ENCODE data around the gene KSR2.
"Not testable (repeated sequence)": the region's sequence is repeated elsewhere in the genome, so short reads cannot be mapped to it uniquely, and the experiment has no call there.

KSR2 gene

DNA sequence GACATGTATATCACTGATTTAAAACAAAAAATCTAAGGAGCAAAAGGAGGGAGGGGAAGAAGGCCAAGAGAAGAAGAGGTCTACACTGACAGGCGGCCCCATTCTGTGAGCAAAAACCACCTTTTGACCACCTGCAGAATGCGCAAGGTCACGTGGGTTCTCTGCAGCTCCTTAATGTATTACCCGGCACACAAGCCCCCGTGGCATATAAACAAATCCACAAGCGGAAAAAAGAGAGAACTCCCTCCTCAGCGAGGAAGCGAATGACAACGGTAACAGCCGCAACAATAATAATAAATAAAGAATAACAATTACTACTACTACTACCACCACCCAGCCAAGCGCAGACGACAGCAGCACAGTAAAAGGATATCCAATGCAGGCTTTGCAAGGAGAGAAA is 1.3 kb downstream of the KSR2 start:
- DNase-seq (ENCODE audit: low read depth): no peak

DNA sequence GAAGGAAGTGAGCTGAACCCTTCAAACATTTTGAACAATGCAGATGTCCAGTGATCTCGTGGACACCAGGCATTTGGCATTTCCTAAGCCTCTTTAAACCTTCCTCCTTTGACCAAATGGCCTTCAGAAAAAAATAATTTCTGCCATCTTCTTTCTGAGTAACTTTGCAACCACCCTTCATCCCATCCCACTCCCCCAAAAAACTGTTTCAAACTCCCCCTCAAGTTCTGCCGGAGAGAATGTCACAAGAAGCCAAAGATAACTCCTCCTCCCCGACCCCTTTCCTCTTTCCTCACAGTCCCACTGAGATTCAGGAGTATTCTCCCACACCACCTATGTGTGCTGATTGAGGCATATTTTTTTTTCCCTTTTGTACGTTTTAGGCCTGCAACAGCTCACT is 1.7 kb downstream of the KSR2 start:
- no peak for DNase-seq (ENCODE audit: low read depth)

DNA sequence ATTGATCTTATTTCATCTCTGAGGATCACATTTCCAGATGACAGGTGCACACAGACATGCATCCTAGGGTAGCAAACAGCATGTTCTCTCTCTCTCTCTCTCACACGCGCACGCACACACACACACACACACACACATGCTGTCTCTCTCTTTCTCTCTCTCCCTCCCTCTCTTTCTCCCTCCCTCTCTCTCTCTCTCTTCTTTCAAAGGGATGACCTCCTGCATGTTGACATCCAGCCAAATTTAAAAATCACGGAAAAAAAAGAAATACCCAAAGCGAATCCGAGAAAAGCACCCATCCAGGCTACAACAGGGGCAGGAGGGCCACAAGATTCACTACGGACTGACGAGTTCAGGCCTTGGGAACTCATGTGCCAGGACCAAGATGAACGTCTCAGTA is 2.3 kb downstream of the KSR2 start:
- DNase-seq (ENCODE audit: low read depth): no peak

DNA sequence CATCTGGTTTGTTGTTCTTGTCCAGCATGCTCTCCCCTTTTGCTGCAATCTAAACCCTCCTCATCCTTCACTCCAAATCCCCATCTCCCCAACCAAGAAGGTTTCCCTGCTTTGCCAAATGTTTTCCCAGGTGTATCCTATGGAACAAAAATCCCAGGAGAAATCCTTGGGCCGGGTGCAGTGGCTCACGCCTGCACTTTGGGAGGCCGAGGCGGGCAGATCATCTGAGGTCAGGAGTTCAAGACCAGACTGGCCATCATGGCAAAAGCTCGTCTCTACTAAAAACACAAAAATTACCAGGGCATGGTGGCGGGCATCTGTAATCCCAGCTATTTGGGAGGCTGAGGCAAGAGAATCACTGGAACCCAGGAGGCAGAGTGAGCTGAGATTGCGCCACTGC is 5.0 kb downstream of the KSR2 start:
- no peak for DNase-seq (ENCODE audit: low read depth)

DNA sequence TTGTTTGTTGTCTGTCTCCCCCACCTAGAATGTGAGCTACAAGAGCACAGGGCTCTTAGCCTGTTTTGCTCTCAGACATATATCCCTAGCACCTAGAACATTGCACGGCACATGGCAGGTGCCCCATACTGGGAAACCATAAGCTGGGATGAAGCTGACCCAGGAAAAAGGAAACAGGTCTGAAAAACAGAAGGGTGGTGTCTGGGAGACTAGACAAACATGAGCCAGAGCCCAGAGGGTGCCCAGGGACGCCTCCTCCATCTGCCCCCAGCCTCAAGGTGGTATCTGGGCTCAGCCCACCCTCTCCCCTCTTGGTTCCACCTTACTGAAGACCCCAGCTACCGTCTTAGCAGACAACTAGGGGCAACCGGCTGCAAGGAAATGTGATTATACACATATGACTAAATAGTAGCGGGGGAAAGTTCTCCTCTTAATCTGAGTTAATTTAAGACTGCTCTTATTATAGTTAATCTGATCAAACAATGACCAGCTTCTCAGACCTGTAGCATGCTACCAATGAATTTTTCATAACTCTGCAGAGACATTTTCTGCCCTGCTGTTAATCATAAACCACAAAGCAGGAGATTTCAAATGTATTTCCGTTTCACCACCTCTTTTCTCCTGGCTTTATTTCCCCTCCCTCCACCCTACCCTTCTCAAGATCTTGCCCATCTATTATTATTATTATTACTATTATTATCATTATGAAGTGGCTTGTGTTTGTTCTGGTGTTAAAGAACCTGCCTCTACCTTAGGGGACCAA is 31.9 kb downstream of the KSR2 start:
- DNase-seq (ENCODE audit: low read depth): no peak

DNA sequence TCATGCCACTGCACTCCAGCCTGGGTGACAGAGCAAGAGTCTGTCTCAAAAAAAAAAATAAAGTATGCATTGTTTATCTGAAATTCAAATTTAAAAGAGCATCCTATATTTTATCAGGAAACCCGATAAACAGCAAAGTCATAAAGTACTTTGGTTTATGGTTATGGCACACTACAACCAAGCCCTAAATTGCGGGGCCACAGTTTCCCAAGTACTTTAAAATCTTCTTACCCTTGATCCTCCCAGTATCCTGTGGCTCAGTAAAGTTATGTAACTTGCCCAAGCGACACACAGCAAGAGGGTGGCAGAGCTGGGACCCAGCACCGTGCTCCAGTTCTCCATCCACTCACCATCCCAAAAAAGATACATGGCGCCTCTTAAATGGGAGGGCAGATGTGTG is 35.2 kb downstream of the KSR2 start:
- DNase-seq (ENCODE audit: low read depth): no peak

DNA sequence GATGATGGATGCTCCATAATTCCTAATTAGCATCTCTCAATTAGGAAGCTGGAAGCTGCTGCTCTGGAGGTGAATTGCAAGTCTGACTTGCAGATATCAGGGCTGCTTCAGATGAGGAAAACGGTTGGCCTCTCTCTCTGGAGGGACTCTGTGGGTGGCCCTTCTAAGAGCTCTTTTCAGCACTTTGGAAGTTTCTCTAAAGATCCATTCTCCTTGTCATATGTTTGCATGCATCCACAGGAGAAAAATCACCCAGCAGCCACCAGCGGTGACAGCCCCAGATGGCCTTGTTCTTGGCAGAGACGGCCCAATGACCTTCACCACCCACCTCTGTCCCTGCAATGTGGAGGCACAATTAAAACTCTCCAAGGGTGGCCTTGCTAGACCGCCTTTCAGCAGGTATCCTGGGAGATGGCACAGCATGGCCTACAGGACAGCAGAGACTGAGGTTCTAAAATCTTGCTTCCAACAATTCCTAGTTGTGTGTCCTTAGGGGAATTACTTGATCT is 42.3 kb downstream of the KSR2 start:
- no peak for DNase-seq (ENCODE audit: low read depth)

DNA sequence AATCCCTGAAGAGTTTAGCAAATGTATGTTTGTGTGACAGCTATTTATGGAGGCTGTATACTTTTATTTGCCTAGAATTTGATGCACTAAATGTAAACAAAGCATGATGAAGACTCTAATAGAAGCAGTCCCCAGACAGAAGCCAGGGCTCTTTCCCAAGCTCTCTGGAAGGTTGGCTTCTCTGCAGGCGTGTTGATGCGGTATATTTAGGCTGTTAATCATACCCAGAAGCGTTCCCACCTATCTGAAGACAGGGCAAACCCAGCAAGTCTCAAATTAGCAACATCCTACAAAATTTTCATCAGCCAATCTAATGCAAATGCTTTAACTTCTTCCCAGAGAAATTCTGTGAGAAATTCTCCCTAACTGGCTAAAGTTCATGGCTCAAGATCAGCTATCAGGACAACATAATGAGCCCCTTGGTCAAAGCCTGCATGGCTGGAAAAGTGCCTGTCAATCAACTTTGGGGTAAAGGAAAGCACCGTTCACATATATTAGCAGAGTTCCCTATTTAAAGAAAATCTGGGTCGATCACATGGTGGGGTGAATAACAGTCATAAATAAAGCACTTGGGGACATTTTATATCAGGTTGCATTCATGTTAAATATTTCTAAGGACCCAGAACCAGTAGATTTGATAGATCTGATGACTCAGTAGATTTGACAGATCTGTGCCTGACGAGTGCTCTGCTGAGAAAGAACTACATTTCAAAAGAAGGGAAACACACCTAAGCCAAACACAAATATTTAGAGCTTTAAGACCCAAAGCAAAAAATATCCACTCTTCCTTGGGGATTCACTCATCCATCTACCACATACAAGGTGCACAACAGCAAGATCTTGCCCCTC is 46.6 kb downstream of the KSR2 start:
- DNase-seq (ENCODE audit: low read depth): no peak

DNA sequence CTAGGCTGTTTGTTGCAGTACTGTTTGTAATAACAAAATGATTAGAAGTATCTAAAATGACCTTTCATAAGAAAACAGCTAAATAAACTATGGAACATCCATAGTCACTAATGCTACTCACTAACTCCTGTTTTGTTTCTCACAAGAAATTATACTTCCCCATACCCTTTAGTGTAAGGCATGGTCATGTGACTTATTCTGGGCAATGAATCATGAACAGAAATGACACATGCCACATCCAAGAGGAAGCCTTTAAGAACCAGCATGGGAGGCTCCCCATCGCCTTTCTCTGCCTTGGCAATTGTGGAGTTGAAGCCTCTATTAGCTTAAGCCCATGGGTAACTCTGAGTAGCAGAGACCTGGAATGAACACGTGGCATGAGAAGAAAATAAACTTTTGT is 49.3 kb downstream of the KSR2 start:
- no peak for DNase-seq (ENCODE audit: low read depth)

DNA sequence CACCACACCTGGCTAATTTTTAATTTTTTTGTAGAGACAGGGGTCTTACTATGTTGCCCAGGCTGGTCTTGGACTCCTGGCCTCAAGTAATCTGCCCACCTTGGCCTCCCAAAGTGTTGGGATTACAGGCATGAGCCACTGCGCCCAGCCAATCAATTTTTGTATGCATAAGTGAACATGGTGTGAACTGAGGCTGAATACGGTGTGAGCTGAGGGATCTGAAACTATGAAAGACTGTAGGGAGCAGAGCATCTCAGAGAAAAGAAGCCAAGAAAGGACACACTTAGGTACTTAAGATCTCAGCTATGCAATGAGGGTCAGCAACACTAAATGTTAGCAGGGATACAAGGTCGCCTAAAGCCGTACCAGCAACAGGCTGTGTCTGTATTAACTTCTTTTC is 54.1 kb downstream of the KSR2 start:
- no peak for DNase-seq (ENCODE audit: low read depth)

DNA sequence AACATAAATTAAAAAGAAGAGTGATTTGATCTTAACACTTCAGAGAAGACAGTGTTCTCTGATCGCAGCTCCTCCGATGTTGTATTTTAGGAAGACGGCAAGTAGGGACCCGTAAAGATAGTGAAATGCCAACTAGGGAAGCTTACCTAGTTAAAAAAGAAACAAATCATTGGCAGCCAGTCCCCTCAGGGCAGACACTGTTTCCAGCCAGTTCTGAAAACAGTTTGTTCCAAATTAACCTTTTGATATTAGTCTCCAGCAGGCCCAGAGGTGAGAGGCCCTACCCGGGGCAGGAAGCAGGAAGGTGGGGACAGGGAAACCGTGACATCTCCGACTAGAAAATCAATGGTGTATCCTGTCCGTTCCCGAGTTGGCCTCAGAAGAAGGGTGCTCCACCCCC is 56.0 kb downstream of the KSR2 start:
- DNase-seq (ENCODE audit: low read depth): no peak

DNA sequence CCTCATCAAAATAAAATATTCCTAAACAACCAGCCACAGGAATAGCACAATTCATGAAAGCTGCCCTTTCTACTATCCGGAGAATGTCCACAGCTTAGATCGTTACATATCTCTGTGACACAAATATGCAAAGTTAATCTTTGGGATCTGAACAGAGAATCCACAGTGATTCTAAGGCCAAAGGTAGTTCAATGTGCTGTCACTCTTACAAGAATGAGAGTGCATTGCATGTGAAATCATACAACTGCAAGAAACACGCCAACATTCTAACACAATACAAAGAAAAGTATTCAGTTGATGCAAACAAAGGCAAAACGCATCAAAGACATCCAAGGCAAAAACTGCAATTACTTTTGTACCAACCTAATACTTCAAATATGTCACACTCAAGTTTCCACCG is 60.4 kb downstream of the KSR2 start:
- DNase-seq (ENCODE audit: low read depth): no peak

DNA sequence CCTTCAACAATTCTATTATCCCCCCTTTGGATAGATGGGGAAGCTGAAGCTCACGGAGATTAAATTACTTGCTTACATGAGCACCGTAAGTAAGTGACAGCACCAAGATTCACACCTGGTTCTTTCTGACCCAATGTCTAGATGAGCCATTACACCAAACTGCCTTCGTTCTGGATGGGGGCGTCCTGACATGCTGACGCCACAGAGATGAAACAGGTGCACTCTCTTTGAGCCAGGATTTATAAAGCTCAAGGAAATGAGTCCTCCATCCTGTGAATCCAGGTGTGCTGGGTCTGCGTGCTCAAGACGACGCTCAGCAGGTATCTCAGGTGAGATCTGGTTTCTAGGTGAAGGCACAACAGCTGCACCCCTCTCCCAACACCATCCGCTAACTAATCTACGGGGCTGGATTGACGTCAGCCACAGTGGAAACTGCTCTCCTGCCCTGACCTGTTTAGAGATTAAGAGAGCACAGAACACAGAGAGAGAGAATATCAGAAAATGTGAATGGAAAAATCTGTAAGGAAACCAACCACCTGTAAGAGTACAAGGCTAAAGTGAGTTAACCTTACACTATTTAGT is 61.6 kb downstream of the KSR2 start:
- no peak for DNase-seq (ENCODE audit: low read depth)

DNA sequence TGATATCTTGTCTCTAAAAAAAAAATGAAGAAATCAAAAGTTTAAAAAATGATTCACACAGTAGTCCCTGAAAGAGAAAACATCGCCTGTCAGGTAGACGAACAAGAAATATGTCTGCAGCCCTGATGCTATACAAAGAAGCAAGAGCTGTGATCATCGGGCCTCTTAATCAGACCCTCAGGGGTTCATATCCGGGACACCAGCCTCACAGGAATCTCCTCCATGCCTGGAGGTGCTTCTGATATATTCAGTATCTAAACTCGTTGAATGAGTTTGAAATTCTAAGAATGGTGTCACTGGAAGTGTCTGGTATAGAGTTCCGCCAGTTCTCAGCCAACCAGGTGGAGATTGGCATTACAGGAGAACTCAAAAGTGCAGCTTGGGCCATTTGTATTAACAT is 64.7 kb downstream of the KSR2 start:
- DNase-seq (ENCODE audit: low read depth): no peak

DNA sequence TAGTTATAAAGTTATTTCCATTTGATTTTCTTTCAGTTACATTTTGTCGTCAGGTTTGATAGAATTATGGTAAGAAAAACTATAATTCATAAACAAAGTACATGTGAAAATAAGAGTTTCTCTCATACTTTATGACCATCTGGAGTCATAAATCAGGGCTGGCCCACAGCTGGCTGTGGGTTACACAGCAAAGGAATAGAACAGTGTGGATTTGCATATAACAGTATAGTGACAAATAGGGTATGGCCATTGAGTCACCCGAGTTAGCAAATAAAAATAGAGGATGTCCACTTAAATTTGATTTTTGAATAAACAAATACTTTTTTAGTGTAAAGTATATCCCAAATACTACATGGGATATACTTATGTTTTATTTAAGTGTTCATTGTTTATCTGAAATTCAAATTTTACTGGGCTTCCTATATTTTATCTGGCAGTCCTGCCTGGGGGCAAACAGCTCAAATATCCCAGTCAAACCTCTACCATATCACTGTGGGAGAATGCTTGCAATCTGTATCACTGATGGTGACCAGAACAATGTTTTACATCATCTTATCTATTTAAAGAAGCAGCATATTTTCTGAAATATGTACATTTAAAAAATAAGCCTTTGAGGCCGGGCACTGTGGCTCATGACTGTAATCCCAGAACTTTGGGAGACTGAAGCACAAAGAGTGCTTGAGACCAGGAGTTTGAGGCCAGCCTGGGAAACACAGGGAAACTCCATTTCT is 65.5 kb downstream of the KSR2 start:
- DNase-seq (ENCODE audit: low read depth): no peak

DNA sequence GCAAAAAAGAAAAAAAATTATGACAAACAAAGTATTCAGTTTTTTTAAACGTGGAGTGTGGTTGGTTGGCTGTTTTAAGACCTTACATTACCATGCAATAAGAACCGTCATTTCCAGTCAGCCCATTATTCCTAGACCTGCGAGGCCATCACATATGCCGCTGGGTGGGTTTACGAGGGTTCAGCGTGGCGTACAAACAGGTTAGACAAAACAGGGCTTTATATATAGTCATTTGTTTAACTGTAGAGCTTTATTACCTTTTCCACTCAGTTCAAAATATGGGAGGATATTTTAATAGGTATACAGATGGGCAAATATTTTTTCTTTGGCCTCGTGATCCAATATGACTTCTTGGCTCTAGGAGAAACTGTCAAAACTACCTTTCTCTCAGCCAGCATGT is 67.2 kb downstream of the KSR2 start:
- DNase-seq (ENCODE audit: low read depth): no peak

DNA sequence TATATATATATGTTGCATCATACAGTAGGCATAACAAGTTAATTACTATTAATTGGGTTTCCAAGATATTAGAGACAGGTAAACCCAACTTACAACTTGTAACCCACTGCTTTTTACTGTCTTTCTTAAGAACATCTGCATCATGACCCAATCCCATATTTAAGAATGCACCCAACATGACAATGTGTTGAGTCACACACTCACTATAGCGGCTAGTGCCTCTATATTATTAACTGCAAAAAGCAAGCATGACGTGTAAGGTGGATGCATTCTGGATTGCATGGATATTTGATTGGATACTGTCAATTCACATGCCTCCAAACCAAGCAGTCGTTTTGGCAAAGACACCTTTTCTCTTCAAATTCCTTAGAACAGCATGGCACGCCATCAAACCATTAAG is 68.2 kb downstream of the KSR2 start:
- no peak for DNase-seq (ENCODE audit: low read depth)

DNA sequence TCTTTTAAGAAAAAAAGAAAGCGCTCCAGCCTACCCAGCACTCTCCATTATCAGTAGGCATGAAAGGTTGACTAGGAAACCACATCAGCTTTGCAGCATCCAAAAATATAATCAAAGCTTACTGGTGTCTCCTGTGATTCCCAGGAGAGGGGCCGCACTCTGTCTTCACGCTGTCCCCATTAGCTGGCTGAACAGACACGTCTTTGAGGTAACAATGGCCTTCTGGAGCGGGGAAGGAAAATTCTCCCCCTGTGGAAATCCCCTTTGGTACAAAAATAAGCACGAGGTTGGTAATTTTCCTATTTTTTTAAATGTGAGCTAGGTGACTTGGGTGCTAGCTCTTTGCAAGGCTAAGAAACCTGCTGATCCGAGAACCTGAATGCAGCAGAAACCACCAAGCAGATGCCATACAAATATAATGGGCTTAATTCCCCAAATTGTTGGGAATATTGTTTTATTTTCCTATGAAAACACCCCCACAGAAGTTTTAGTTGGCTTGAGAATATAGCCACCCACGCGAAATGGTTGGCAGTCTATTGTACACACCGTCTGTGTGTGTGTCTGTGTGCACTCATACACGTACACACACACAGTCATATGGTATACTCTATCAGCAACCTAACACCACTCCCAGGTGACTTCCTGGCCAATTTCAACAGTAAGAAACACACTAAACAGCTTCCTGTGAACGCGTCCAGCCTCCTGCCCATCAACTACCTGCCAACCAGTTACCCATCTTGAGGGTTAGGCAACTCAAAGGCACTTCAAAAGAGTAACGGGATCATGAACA is 71.2 kb downstream of the KSR2 start:
- DNase-seq (ENCODE audit: low read depth): no peak

DNA sequence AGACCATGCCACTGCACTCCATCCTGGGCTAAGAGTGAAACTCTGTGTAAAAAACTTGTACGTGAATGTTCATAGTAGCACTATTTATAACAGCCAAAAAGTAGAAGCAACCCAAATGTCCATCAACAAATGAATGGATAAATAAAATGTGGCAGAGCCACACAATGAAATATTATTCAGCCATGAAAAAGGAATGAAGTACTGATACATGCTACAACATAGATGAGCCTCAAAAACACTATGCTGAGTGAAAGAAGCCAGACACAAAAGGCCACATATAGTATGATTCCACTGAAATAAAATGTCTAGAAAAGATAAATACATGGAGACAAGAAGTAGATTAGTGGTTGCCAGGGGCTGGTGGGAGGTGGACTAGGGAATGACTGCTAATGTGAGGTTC is 72.8 kb downstream of the KSR2 start:
- DNase-seq (ENCODE audit: low read depth): no peak

DNA sequence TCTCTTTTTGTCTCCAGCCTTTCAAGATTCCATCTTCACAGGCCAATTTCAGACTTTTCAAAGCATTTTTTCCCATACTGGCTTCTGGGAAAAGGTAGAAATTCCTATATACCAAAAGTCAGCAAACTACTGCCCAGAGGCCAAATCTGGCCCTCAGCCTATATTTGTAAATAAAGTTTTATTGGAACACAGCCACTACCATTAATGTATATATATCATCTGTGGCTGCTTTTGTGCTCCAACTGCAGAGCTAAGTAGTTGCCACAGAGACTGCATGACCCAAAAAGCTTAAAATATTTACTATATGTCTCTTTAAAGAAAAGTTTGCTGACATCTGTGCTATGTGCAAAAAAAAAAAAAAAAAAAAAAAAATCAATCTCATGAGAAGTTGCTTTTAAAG is 76.3 kb downstream of the KSR2 start:
- no peak for DNase-seq (ENCODE audit: low read depth)

DNA sequence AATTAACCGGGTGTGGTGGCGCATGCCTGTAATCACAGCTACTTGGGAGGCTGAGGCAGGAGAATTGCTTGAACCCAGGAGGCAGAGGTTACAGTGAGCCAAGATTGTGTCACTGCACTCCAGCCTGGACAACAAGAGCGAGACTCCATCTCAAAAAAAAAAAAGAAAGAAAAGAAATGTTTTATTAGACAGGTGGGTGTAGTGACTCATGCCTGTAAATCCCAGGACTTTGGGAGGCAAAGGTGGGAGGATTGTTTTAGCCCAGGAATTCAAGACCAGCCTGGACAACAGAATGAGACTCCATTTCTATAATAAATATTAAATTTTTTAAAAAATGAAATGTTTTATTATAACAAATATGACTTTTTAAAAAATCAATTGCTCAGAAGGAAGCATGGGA is 77.5 kb downstream of the KSR2 start:
- not testable (repeated sequence) for DNase-seq (ENCODE audit: low read depth)

DNA sequence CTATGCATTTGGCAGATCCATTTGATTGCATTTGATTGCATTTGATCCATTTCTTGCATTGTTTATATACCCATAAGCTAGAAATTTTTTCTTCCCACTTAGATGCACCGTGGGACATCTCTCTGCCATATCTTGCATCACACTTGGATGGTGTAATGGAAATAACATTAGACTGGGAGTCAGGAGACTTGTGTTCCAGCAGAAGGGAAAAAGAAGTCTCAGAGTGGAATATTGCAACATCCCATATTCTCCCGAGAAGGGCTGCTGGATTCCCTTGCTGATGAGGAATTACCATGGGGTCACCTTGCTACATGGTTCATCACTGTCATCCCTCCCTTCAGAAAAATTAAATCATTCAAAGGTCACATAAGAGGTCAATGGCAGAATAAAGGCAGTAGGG is 78.1 kb downstream of the KSR2 start:
- no peak for DNase-seq (ENCODE audit: low read depth)
